ENCODE data around the gene SHANK1. TPM values are rescaled to one million over a fixed set of nuclear protein-coding genes. Genes with fewer than 3 reads are reported as not detected.
A peak's percentile ranks its signal among the peaks of the same experiment; 100 is the strongest.

SHANK1 gene
- total RNA-seq, 2 experiments from 2014 or later: 0.03 to 13.1 TPM

DNA sequence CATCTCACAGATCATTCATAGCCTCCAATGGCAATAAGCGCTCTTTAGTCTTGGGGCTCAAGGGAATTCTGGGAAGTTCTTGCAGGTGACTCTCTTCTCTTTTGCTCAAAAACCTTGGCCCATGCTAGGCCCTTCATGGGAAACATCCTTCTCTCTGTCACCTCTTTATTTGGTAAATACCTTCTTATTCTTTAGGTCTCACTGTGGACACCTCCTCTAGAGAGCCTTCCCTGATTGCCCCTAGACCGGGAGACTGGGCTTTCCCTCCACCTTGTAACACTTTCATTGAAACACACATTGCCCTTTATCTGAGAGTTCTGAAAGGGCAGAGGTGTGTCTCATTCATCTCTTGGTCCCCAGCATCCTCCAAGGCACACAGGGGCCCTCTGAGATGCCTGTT lies 68.4 kb downstream of the SHANK1 start:
- no peak overlapping the region for H3K4me3 ChIP-seq (ENCODE audit: low read depth, low read length, poor library complexity, severe bottlenecking)
- H3K9me2 ChIP-seq (ENCODE audit: insufficient read depth, low read length): no peaks in the 10 kb centered on the region
- TF ChIP-seq CTCF (conservative IDR thresholded peaks at IDR 0.05; ENCODE audit: low read length): no peak
- no peak for TF ChIP-seq EZH2phosphoT487 (IDR thresholded peaks at IDR 0.05; ENCODE audit: borderline replicate concordance, low read depth, low read length)
- no peak for DNase-seq (ENCODE audit: low spot score)
- POLR2A ChIA-PET: no interaction called here
- no peaks in the 10 kb centered on the region for H3K36me3 ChIP-seq (ENCODE audit: insufficient read depth, low read length)
- peaks cover 22% of the 10 kb centered on the region for H3K4me1 ChIP-seq (ENCODE audit: insufficient read depth, low read length, poor library complexity, severe bottlenecking)
- BruUV-seq (replicated peaks): no TSS peak
- H3K4me2 ChIP-seq (ENCODE audit: low read length): no peak overlapping the region
- CTCF ChIA-PET (ENCODE audit: unreplicated experiment): no interaction called here
- no peak overlapping the region for H3K27ac ChIP-seq (ENCODE audit: low read depth, low read length, poor library complexity, severe bottlenecking)
- H3K9me3 ChIP-seq (ENCODE audit: low read length): no peaks in the 10 kb centered on the region
- no peaks in the 10 kb centered on the region for H3K79me2 ChIP-seq (ENCODE audit: insufficient read depth, low read depth, low read length)
- no peak overlapping the region for H2AFZ ChIP-seq (ENCODE audit: low read length)
- H4K20me1 ChIP-seq (ENCODE audit: insufficient read depth, low read length): no peaks in the 10 kb centered on the region
- intact Hi-C loops (cut with micrococcal nuclease; ENCODE audit: unreplicated experiment): no loop called here

DNA sequence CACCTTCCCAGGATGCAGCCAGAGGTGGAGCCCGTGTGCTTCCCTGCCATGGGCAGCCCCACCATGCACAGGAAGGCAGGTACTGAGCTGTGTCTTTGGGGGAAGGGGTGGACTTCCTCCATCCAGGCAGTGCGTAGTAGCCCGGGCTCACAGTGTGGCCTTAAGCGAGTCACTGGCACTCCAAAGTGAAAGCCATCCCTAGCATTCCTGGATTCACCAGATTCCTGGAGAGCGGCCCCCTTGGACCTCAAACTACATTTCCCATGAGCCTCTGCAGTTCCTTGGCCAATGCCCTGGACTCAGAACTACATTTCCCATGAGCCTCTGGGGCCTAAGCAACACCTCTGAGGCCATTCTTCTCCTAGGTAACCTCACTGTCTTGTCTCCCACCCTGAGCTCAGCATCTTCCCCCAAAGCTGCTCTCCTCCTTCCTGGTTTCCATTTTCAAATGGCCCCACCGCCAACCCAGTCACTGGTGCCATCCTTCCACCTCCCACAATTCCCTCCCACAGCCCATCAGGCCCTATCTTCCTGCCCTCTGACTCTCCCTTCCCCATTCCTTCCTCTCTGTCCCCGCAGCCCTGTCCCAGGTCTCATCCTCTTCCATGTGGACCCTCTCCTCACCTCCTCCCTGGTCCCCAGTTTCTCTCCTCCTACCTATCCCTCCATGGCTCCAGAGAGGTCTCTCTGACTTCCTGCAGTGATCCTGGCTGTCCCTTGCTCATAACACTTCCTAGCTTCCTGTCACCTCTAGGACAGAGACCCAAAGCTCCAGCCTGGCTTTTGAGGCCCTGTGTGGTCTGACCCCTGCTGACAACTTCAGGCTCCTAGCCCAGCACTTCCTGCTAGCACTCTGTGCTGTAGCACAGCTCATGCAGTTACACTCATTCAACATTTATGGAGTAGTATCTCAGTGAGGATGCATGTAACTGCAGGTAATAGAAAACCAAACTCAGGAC lies 69.9 kb downstream of the SHANK1 start, which contains the start of gene C19orf81:
C19orf81 (plus strand) TSS at position 13 of the 959 bp plus-strand sequence; CDS start at position 13, 0 bp downstream.
- peak; percentile 73 for DNase-seq (ENCODE audit: low spot score)
- Histone ChIP-seq H3K4me2 (ENCODE audit: low read length) (0 out of 2 replicates have a peak within 1 kb of the TSS, but pooled peaks have one; percentile 27), H3K9me3 (ENCODE audit: low read length) (no peaks in the 10 kb centered on the region), H2AFZ (ENCODE audit: low read length) (peak within 1 kb of the TSS; percentile 87), H3K79me2 (ENCODE audit: insufficient read depth, low read depth, low read length) (no peaks in the 10 kb centered on the region), H3K36me3 (ENCODE audit: insufficient read depth, low read length) (no peaks in the 10 kb centered on the region), H3K4me3 (ENCODE audit: low read depth, low read length, poor library complexity, severe bottlenecking) (no peak within 1 kb of the TSS), H3K27ac (ENCODE audit: low read depth, low read length, poor library complexity, severe bottlenecking) (no peak within 1 kb of the TSS), H4K20me1 (ENCODE audit: insufficient read depth, low read length) (no peaks in the 10 kb centered on the region), H3K9me2 (ENCODE audit: insufficient read depth, low read length) (no peaks in the 10 kb centered on the region), H3K4me1 (ENCODE audit: insufficient read depth, low read length, poor library complexity, severe bottlenecking) (peaks cover 22% of the 10 kb centered on the region)
- ChIA-PET CTCF (ENCODE audit: unreplicated experiment) (no interaction called here), POLR2A (no interaction called here)
- no TSS peak for BruUV-seq (replicated peaks)
- no peak for TF ChIP-seq EZH2phosphoT487 (IDR thresholded peaks at IDR 0.05; ENCODE audit: borderline replicate concordance, low read depth, low read length)
- no peak for TF ChIP-seq CTCF (conservative IDR thresholded peaks at IDR 0.05; ENCODE audit: low read length)
- intact Hi-C loops (cut with micrococcal nuclease; ENCODE audit: unreplicated experiment): no loop called here

DNA sequence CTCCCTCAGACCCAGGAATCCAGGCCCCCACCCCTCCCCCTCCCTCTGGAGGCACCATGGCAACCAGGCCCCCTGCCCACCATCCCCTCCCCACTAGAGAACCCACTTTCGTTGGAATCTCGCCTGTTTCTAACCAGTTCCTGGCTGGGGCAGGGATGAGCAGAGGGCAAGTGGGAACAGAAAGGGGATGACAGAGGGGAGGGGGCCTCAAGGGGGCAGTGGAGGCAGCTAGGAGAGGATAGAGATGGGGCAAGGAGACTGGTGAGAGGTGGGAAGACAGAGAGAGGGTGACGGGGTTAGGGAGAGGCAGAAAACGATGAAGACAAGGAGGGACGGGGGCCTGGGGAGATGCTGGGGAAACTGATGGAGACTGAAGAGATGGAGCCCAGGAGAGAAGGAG lies 70.9 kb downstream of the SHANK1 start:
- no peak for DNase-seq (ENCODE audit: low spot score)
- ChIA-PET POLR2A (no interaction called here), CTCF (ENCODE audit: unreplicated experiment) (no interaction called here)
- Histone ChIP-seq H3K4me2 (ENCODE audit: low read length) (no peak overlapping the region), H4K20me1 (ENCODE audit: insufficient read depth, low read length) (no peaks in the 10 kb centered on the region), H3K36me3 (ENCODE audit: insufficient read depth, low read length) (no peaks in the 10 kb centered on the region), H3K4me1 (ENCODE audit: insufficient read depth, low read length, poor library complexity, severe bottlenecking) (peaks cover 22% of the 10 kb centered on the region), H3K9me2 (ENCODE audit: insufficient read depth, low read length) (no peaks in the 10 kb centered on the region), H3K27ac (ENCODE audit: low read depth, low read length, poor library complexity, severe bottlenecking) (no peak overlapping the region), H3K9me3 (ENCODE audit: low read length) (no peaks in the 10 kb centered on the region), H3K4me3 (ENCODE audit: low read depth, low read length, poor library complexity, severe bottlenecking) (no peak overlapping the region), H3K79me2 (ENCODE audit: insufficient read depth, low read depth, low read length) (no peaks in the 10 kb centered on the region), H2AFZ (ENCODE audit: low read length) (peak overlapping the region; percentile 87; the same call in 1 of the 2 replicates)
- no TSS peak for BruUV-seq (replicated peaks)
- no peak for TF ChIP-seq EZH2phosphoT487 (IDR thresholded peaks at IDR 0.05; ENCODE audit: borderline replicate concordance, low read depth, low read length)
- no peak for TF ChIP-seq CTCF (conservative IDR thresholded peaks at IDR 0.05; ENCODE audit: low read length)
- intact Hi-C loops (cut with micrococcal nuclease; ENCODE audit: unreplicated experiment): no loop called here

Measured in OCI-LY7 (cell line).